Posterior vena cava (tissue), 2 donors: Measurements from ENCODE around the gene MEN1. TPM values are rescaled to one million over a fixed set of nuclear protein-coding genes. Genes with fewer than 3 reads are reported as not detected.
"Not testable (repeated sequence)": the region's sequence is repeated elsewhere in the genome, so short reads cannot be mapped to it uniquely, and the experiment has no call there.

Source experiments
- DNase-seq: peaks from one replicate; pipeline ENCODE4 v3.0.0-alpha.2; 2020; ENCODE audit warnings: low spot score
- intact Hi-C, 2 donors: fragments of 100-400 bp; cut with DNase I; formaldehyde crosslinking; loops; one replicate each; pipeline versions ENCODE4 v1.14.1 to v1.14.2; 2022 to 2023
- total RNA-seq, 2 donors: library from RNA; stranded (reverse); fragmentation: NEBNext Ultra II Directional; extraction: Animal tissue kit (Norgen Biotek cat#: 25700); gene quantifications; one replicate each; pipeline ENCODE4 v1.2.1, GENCODE V29; 2021
- donor health status: DM: yes; HTN: yes; CAD: no.
- donor health status: DM: yes; HTN: yes; CAD: no.

The MEN1 gene
- total RNA-seq, 2 donors from 2014 or later: 9.2 to 9.4 TPM

GRCh38 chr11:64848214-64848825 is 38.0 kb upstream of the MEN1 start:
- intact Hi-C loops: loop anchor here in 1 of 2 donors (5.0 kb wide), 1 partner anchor 44 kb away; no protein-coding TSS in a partner anchor
- no peak for DNase-seq

- intact Hi-C loops: loop anchor here in 1 of 2 donors (5.0 kb wide), 1 partner anchor 45 kb away; no protein-coding TSS in a partner anchor
- DNase-seq: peak; percentile 98
Observed at GRCh38 chr11:64846998-64847666, 36.8 kb upstream of the MEN1 start.

GRCh38 chr11:64845776-64846129 is 35.4 kb upstream of the MEN1 start:
- intact Hi-C loops: loop anchor here (2.0 to 5.0 kb wide), 2 partner anchors 47 to 49 kb away; no protein-coding TSS in a partner anchor
- DNase-seq: not testable (repeated sequence)

GRCh38 chr11:64845129-64845775 is 34.9 kb upstream of the MEN1 start:
- intact Hi-C loops: loop anchor here (2.0 to 5.0 kb wide), 2 partner anchors 47 to 50 kb away; no protein-coding TSS in a partner anchor
- DNase-seq: no peak

GRCh38 chr11:64844330-64845128 is 34.2 kb upstream of the MEN1 start, which contains the start of gene CDC42BPG:
Gene CDC42BPG, minus strand, starts transcription at chr11:64844653. Its CDS starts 84 bp downstream, at chr11:64844569.
- no peak for DNase-seq

GRCh38 chr11:64843686-64844329 is 33.5 kb upstream of the MEN1 start:
- intact Hi-C loops: loop anchor here in 1 of 2 donors (2.0 kb wide), 1 partner anchor 51 kb away; no protein-coding TSS in a partner anchor
- DNase-seq: no peak

More at GRCh38 chr11:64844330-64845128, 34.2 kb upstream of the MEN1 start, which contains the start of gene CDC42BPG:
- intact Hi-C loops: loop anchor here (2.0 to 5.0 kb wide), 2 partner anchors 48 to 50 kb away; no protein-coding TSS in a partner anchor

- DNase-seq: no peak
- intact Hi-C loops: no loop called here
Observed at GRCh38 chr11:64842851-64843685, 32.7 kb upstream of the MEN1 start.

- no peak for DNase-seq
- intact Hi-C loops: no loop called here
Observed at GRCh38 chr11:64842366-64842759, 32.0 kb upstream of the MEN1 start.

GRCh38 chr11:64841592-64842365 is 31.4 kb upstream of the MEN1 start:
- no peak for DNase-seq
- intact Hi-C loops: no loop called here

- intact Hi-C loops: no loop called here
- no peak for DNase-seq
Observed at GRCh38 chr11:64839887-64840782, 29.8 kb upstream of the MEN1 start.

- DNase-seq: no peak
- intact Hi-C loops: no loop called here
Observed at GRCh38 chr11:64839335-64839734, 29.0 kb upstream of the MEN1 start.

GRCh38 chr11:64838600-64839334 is 28.4 kb upstream of the MEN1 start:
- intact Hi-C loops: no loop called here

GRCh38 chr11:64837887-64838351 is 27.6 kb upstream of the MEN1 start:
- no peak for DNase-seq
- intact Hi-C loops: no loop called here

More at GRCh38 chr11:64838600-64839334, 28.4 kb upstream of the MEN1 start:
- DNase-seq: no peak

GRCh38 chr11:64836448-64837072 is 26.2 kb upstream of the MEN1 start:
- intact Hi-C loops: no loop called here

More at GRCh38 chr11:64836448-64837072, 26.2 kb upstream of the MEN1 start:
- DNase-seq: no peak
